WERI-Rb-1 (cell line): ENCODE results near the gene LARGE1.

Source experiments
- DNase-seq: peaks from one replicate; pipeline ENCODE4 v3.0.0-alpha.2; 2020
- H3K27ac ChIP-seq: fragments of 250-450 bp; sonication (Bioruptor Pico); 2 replicates; pipeline ENCODE4 v1.5.1; 2020; ENCODE audit warnings: mild to moderate bottlenecking, moderate library complexity
- H3K27me3 ChIP-seq: fragments of 250-450 bp; sonication (Bioruptor Pico); 2 replicates; pipeline ENCODE4 v1.5.1; 2021; ENCODE audit warnings: mild to moderate bottlenecking, low read depth, moderate library complexity; ENCODE audit not compliant: insufficient read depth, severe bottlenecking
- H3K36me3 ChIP-seq: fragments of 250-450 bp; sonication (Bioruptor Pico); 2 replicates; pipeline ENCODE4 v1.5.1; 2020; ENCODE audit warnings: mild to moderate bottlenecking, moderate library complexity
- H3K4me3 ChIP-seq: 2 replicates; pipeline ENCODE4 v1.5.1; 2011; ENCODE audit warnings: low read depth, mild to moderate bottlenecking, control low read depth, low read length
- H3K9me3 ChIP-seq: fragments of 250-450 bp; sonication (Bioruptor Pico); 2 replicates; pipeline ENCODE4 v1.5.1; 2021; ENCODE audit warnings: mild to moderate bottlenecking, moderate library complexity; ENCODE audit not compliant: severe bottlenecking
- TF ChIP-seq, protein P1 (sequence below): IDR thresholded peaks from 2 replicates; pipeline ENCODE4 v1.5.1; 2011; ENCODE audit warnings: low read depth, mild to moderate bottlenecking, control low read depth, inconsistent platforms, low read length

Gene LARGE1

GRCh38 chr22:33529424-33530113 lies 390.7 kb downstream of the LARGE1 start:
- no peaks in the 10 kb centered on the region for H3K36me3 ChIP-seq
- TF ChIP-seq, protein P1, sequence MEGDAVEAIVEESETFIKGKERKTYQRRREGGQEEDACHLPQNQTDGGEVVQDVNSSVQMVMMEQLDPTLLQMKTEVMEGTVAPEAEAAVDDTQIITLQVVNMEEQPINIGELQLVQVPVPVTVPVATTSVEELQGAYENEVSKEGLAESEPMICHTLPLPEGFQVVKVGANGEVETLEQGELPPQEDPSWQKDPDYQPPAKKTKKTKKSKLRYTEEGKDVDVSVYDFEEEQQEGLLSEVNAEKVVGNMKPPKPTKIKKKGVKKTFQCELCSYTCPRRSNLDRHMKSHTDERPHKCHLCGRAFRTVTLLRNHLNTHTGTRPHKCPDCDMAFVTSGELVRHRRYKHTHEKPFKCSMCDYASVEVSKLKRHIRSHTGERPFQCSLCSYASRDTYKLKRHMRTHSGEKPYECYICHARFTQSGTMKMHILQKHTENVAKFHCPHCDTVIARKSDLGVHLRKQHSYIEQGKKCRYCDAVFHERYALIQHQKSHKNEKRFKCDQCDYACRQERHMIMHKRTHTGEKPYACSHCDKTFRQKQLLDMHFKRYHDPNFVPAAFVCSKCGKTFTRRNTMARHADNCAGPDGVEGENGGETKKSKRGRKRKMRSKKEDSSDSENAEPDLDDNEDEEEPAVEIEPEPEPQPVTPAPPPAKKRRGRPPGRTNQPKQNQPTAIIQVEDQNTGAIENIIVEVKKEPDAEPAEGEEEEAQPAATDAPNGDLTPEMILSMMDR = no peak
- no peak overlapping the region for H3K4me3 ChIP-seq
- no peak for DNase-seq
- H3K9me3 ChIP-seq = no peaks in the 10 kb centered on the region
- no peaks in the 10 kb centered on the region for H3K27me3 ChIP-seq
- H3K27ac ChIP-seq = no peak overlapping the region

DNA sequence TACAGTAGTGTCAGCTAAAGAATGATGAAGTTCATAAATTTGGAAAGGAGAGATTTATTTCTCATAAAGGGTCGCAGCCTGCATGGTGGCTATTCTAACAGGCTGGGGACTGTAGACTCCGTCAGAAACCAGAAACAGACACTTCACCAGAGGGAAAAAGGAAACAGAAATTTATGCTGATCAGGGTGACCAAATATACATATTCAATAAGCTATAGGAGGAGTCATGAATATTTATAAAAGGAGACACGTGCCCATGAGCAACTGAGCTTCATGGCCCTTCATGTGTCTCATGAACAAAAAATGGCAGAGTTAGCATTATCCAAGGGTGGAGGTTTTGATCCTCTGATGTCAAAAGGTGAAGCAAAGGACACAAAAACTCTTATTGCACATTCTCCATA lies 392.1 kb downstream of the LARGE1 start:
- DNase-seq = no peak
- TF ChIP-seq, protein P1 = no peak
- H3K27ac ChIP-seq = no peak overlapping the region
- no peak overlapping the region for H3K4me3 ChIP-seq
- H3K27me3 ChIP-seq = no peaks in the 10 kb centered on the region
- no peaks in the 10 kb centered on the region for H3K9me3 ChIP-seq
- H3K36me3 ChIP-seq = no peaks in the 10 kb centered on the region

DNA sequence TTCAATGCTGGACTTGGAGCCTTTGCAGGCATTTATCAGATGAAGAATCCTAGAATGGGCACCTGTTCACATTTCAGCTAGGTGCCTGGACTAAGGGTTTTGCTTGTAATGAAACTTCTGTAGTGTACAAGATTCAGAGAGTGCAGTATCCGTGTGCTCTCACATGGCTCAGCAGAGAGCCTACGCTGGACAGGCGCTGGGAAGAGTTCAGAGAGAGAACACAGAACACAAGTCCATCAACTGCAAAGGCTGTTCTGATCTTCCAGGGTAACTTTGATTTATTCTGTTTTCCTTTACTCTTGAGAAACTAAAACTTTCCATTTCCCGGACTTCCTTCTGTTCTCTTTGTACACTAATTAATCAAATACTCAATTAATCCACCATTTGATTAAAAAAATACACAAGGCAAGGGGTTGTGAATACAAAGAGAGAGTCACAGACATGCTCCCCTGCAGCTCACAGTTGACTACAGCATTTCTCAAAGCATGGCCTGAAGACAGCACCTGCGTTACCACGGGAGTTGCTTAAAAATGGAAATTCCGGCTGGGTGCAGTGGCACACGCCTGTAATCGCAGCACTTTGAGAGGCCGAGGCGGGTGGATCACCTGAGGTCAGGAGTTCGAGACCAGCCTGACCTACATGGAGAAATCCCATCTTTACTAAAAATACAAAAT lies 393.7 kb downstream of the LARGE1 start:
- no peak for DNase-seq
- TF ChIP-seq, protein P1 = no peak
- no peaks in the 10 kb centered on the region for H3K9me3 ChIP-seq
- H3K27me3 ChIP-seq = no peaks in the 10 kb centered on the region
- H3K27ac ChIP-seq = no peak overlapping the region
- H3K36me3 ChIP-seq = no peaks in the 10 kb centered on the region
- no peak overlapping the region for H3K4me3 ChIP-seq

- TF ChIP-seq, protein P1 = no peak
- no peaks in the 10 kb centered on the region for H3K9me3 ChIP-seq
- H3K36me3 ChIP-seq = no peaks in the 10 kb centered on the region
- no peak overlapping the region for H3K4me3 ChIP-seq
- no peaks in the 10 kb centered on the region for H3K27me3 ChIP-seq
- no peak for DNase-seq
- H3K27ac ChIP-seq = no peak overlapping the region
Measured at GRCh38 chr22:33524511-33525260, 395.6 kb downstream of the LARGE1 start.

DNA sequence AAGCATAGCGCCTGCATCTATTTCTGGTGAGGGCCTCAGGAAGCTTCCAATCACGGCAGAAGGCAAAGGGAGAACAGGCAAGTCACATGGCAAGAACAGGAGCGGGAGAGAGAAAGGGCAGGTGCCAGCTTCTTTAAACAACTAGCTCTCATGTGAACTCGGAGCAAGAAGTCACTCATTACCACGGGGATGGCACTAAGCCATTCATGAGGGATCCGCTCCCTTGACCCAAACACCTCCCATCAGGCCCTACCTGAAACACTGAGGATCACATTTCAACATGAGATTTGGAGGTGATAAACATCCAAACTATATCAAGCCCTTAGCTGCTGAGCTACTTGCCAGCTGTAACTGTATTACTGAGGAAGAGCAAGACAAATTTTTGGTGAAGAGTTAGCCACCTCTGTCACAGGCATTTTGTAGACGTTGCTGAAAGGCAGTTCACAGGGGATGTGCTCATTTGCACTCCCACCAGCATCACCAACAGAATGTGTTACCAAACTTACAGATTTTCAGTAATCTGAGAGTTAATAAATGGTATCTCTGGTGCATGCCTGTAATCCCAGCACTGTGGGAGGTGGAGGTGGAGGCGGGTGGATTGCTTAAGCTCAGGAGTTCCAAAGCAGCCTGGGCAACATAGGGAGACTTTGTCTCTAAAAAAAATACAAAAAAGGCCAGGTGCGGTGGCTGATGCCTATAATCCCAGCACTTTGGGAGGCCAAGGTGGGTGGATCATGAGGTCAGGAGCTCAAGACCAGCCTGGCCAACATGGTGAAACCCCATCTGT lies 398.2 kb downstream of the LARGE1 start:
- no peaks in the 10 kb centered on the region for H3K9me3 ChIP-seq
- no peak overlapping the region for H3K4me3 ChIP-seq
- H3K27ac ChIP-seq = no peak overlapping the region
- no peaks in the 10 kb centered on the region for H3K36me3 ChIP-seq
- TF ChIP-seq, protein P1 = no peak
- no peak for DNase-seq
- no peaks in the 10 kb centered on the region for H3K27me3 ChIP-seq
